Stimulated activated CD4-positive, alpha-beta T cell treated with anti-CD3 and anti-CD28 coated beads, Interleukin-12 subunit alpha, Interleukin-12 subunit beta, amount 100 ng/mL, for 24 hours (primary cell): Measurements from ENCODE around the gene BPIFB6.

Experiments
- DNase-seq, 2 experiments: peaks; one replicate each; pipeline ENCODE4 v3.0.0-alpha.2; 2020; ENCODE audit warnings: low read depth in 2 of 2

The BPIFB6 gene

GRCh38 chr20:33031531-33031930, at the start of gene BPIFB6:
TSS of gene BPIFB6 (plus strand) at chr20:33031648. CDS start at chr20:33031648, 0 bp downstream.
- DNase-seq, result no peak

- DNase-seq, result no peak
These were observed 48.6 kb upstream of the BPIFB6 start for GRCh38 chr20:32982617-32983458.

GRCh38 chr20:32983459-32984112, 47.9 kb upstream of the BPIFB6 start:
- DNase-seq, result no peak

GRCh38 chr20:32984196-32984595, 47.3 kb upstream of the BPIFB6 start:
- no peak for DNase-seq

- DNase-seq, result no peak
These were observed 46.7 kb upstream of the BPIFB6 start for GRCh38 chr20:32984631-32985354.

GRCh38 chr20:32985596-32985995, 45.9 kb upstream of the BPIFB6 start:
- no peak for DNase-seq

GRCh38 chr20:32986331-32986966, 45.0 kb upstream of the BPIFB6 start:
- DNase-seq, result no peak

- DNase-seq, result no peak
These were observed 44.2 kb upstream of the BPIFB6 start for GRCh38 chr20:32987044-32987825.

- DNase-seq, result no peak
These were observed 43.4 kb upstream of the BPIFB6 start for GRCh38 chr20:32988008-32988407.

GRCh38 chr20:32989507-32990283, 41.8 kb upstream of the BPIFB6 start:
- no peak for DNase-seq

- DNase-seq, result no peak
These were observed 41.0 kb upstream of the BPIFB6 start for GRCh38 chr20:32990426-32990825.

- DNase-seq, result no peak
These were observed 40.1 kb upstream of the BPIFB6 start for GRCh38 chr20:32991383-32991782.

GRCh38 chr20:32991792-32992641, 39.4 kb upstream of the BPIFB6 start:
- no peak for DNase-seq

- DNase-seq, result no peak
These were observed 37.9 kb upstream of the BPIFB6 start for GRCh38 chr20:32993496-32994050.

GRCh38 chr20:32995802-32996201, 35.6 kb upstream of the BPIFB6 start:
- no peak for DNase-seq

- no peak for DNase-seq
These were observed 34.0 kb upstream of the BPIFB6 start for GRCh38 chr20:32997431-32997830.

GRCh38 chr20:32999603-33000250, 31.7 kb upstream of the BPIFB6 start:
- no peak for DNase-seq

- DNase-seq, result no peak
These were observed 30.5 kb upstream of the BPIFB6 start for GRCh38 chr20:33000802-33001466.
